Measurements from ENCODE around the gene TNFRSF9.

- TF ChIP-seq CTCF (IDR thresholded peaks at IDR 0.05) (no peak), POLR2A (IDR thresholded peaks at IDR 0.05) (no peak)
Measured at GRCh38 chr1:7983086-7983778, 42.6 kb upstream of the TNFRSF9 start.

All from esophagus squamous epithelium (tissue), 4 donors.